ENCODE data around the gene PTTG2. TPM values are rescaled to one million over a fixed set of nuclear protein-coding genes. Genes with fewer than 3 reads are reported as not detected.

PTTG2 gene
- total RNA-seq, 4 donors from 2014 or later: not detected

DNA sequence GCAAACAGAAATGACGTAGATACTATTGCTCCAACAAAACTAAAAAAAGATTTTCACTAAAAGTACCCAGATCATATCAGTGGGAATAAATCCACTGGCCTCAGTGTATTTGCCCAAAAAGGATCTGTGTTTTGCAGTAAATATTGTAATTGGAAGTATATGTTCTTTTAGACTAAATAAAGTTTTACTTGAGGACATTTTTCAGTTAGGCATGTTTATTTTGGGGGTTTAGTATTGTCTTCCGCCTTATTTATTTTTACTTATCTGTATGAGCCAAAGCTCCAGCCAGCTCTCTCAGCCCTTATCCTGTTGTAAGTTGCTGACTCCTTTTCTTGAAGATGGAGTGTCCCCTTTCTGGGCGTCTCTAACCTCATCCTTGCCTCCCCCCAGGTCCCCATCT, 49.8 kb downstream of the PTTG2 start:
- Histone ChIP-seq H3K4me1 (peaks cover 3% of the 10 kb centered on the region), H3K9me3 (no peaks in the 10 kb centered on the region), H3K27me3 (no peaks in the 10 kb centered on the region), H3K27ac (no peak overlapping the region), H3K4me3 (no peak overlapping the region), H3K36me3 (peaks cover 6% of the 10 kb centered on the region)
- no peak for TF ChIP-seq POLR2A (IDR thresholded peaks at IDR 0.05)
- TF ChIP-seq, protein P1, sequence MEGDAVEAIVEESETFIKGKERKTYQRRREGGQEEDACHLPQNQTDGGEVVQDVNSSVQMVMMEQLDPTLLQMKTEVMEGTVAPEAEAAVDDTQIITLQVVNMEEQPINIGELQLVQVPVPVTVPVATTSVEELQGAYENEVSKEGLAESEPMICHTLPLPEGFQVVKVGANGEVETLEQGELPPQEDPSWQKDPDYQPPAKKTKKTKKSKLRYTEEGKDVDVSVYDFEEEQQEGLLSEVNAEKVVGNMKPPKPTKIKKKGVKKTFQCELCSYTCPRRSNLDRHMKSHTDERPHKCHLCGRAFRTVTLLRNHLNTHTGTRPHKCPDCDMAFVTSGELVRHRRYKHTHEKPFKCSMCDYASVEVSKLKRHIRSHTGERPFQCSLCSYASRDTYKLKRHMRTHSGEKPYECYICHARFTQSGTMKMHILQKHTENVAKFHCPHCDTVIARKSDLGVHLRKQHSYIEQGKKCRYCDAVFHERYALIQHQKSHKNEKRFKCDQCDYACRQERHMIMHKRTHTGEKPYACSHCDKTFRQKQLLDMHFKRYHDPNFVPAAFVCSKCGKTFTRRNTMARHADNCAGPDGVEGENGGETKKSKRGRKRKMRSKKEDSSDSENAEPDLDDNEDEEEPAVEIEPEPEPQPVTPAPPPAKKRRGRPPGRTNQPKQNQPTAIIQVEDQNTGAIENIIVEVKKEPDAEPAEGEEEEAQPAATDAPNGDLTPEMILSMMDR (IDR thresholded peaks at IDR 0.05): no peak
- no peak for TF ChIP-seq POLR2AphosphoS5 (IDR thresholded peaks at IDR 0.05)
- TF ChIP-seq EP300 (IDR thresholded peaks at IDR 0.05): no peak
- DNase-seq (ENCODE audit: low spot score in 2 of 2): no peak
- WGBS: 86% methylated on average over 3 of the region's 3 CpGs

Other genes with a start within 250 kb of the PTTG2 start
- 10 to 100 TPM; 45.7 to 76.4 (median 65.8) TPM for gene PGM2, start 133.7 kb upstream of the PTTG2 start, total RNA-seq
- gene TBC1D1, start 69.3 kb upstream of the PTTG2 start, total RNA-seq: 10 to 100 TPM; 16.3 to 32.0 (median 22.2) TPM